OCI-LY3 (cell line): ENCODE measurements around the gene ITGB1BP1.

Source experiments
- EZH2phosphoT487 ChIP-seq: fragments of 200-600 bp; shearing (Covaris generic); IDR thresholded peaks from 2 replicates; pipeline ENCODE4 v1.6.1; 2018; ENCODE audit warnings: antibody characterized with exemption, mixed run types, low read depth
- TF ChIP-seq, protein P1 (sequence below): fragments of 200-600, 300-600 bp; sonication (generic); IDR thresholded peaks from 2 replicates; pipeline ENCODE4 v1.5.1; 2014; ENCODE audit warnings: antibody characterized with exemption, low read length, low read depth

DNA sequence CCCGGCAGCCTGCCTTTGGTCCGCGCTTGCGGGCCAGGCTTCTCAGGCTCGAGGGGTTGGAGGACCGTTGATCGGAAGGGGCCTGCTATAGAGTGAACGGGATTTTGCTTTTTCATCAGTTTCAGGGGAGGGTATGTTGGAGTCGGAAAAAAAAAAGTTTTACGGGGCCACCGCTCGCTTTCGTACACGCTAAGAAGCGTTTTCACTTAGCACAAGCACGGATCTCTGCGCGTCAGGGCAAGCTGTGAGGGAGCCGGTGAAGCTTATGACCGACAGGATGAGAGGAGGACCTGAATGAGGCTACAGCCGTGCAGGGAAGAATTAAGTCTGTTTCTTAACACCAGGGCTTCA, 569 bp upstream of the ITGB1BP1 start:
- TF ChIP-seq EZH2phosphoT487: no peak
- TF ChIP-seq, protein P1, sequence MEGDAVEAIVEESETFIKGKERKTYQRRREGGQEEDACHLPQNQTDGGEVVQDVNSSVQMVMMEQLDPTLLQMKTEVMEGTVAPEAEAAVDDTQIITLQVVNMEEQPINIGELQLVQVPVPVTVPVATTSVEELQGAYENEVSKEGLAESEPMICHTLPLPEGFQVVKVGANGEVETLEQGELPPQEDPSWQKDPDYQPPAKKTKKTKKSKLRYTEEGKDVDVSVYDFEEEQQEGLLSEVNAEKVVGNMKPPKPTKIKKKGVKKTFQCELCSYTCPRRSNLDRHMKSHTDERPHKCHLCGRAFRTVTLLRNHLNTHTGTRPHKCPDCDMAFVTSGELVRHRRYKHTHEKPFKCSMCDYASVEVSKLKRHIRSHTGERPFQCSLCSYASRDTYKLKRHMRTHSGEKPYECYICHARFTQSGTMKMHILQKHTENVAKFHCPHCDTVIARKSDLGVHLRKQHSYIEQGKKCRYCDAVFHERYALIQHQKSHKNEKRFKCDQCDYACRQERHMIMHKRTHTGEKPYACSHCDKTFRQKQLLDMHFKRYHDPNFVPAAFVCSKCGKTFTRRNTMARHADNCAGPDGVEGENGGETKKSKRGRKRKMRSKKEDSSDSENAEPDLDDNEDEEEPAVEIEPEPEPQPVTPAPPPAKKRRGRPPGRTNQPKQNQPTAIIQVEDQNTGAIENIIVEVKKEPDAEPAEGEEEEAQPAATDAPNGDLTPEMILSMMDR: no peak
